Neural progenitor cell (in vitro differentiated cells): ENCODE data around the gene COX4I2. TPM values are rescaled to one million over a fixed set of nuclear protein-coding genes. Genes with fewer than 3 reads are reported as not detected.
A peak's percentile ranks its signal among the peaks of the same experiment; 100 is the strongest.

Experiments
- DNase-seq: peaks from one replicate; pipeline ENCODE4 v3.0.0-alpha.2; 2016; ENCODE audit warnings: low spot score
- H2AFZ ChIP-seq: fragments of 200-600 bp; sonication (generic); replicated peaks from 2 replicates; pipeline ENCODE4 v1.6.1; 2016; ENCODE audit warnings: antibody characterized with exemption
- H3F3A ChIP-seq: fragments of 200-600 bp; sonication (generic); 2 replicates; pipeline ENCODE4 v1.6.1; 2016; ENCODE audit warnings: antibody characterized with exemption, low read depth
- H3K27ac ChIP-seq: fragments of 200-600 bp; sonication (generic); 2 replicates; pipeline ENCODE4 v1.5.1; 2016; ENCODE audit warnings: mild to moderate bottlenecking
- H3K27me3 ChIP-seq: fragments of 200-600 bp; sonication (generic); 2 replicates; pipeline ENCODE4 v1.6.1; 2016; ENCODE audit warnings: mild to moderate bottlenecking, moderate library complexity
- H3K36me3 ChIP-seq: fragments of 200-600 bp; sonication (generic); 2 replicates; pipeline ENCODE4 v1.5.1; 2016
- H3K4me1 ChIP-seq: fragments of 200-600 bp; sonication (generic); 2 replicates; pipeline ENCODE4 v1.6.1; 2016; ENCODE audit warnings: mixed run types
- H3K4me2 ChIP-seq: fragments of 200-600 bp; sonication (generic); 2 replicates; pipeline ENCODE4 v1.6.1; 2016
- H3K4me3 ChIP-seq: fragments of 200-600 bp; sonication (generic); 2 replicates; pipeline ENCODE4 v1.5.1; 2016
- H3K79me2 ChIP-seq: fragments of 200-600 bp; sonication (generic); 2 replicates; pipeline ENCODE4 v1.6.1; 2016; ENCODE audit warnings: low read depth
- H3K9ac ChIP-seq: fragments of 200-600 bp; sonication (generic); 2 replicates; pipeline ENCODE4 v1.6.1; 2016
- H3K9me3 ChIP-seq: fragments of 200-600 bp; sonication (generic); 2 replicates; pipeline ENCODE4 v1.5.1; 2016; ENCODE audit warnings: low read depth
- H4K20me1 ChIP-seq: fragments of 200-600 bp; sonication (generic); 2 replicates; pipeline ENCODE4 v1.6.1; 2016; ENCODE audit warnings: low read depth
- H3K27ac Mint-ChIP-seq: 3 replicates; pipeline ENCODE4 v1.8.0; 2021; ENCODE audit warnings: mixed read lengths
- H3K27me3 Mint-ChIP-seq: 2 replicates; pipeline ENCODE4 v1.8.0; 2022; ENCODE audit warnings: low read depth, mild to moderate bottlenecking, inconsistent platforms, moderate library complexity, mixed read lengths; ENCODE audit not compliant: insufficient read depth
- H3K36me3 Mint-ChIP-seq: 3 replicates; pipeline ENCODE4 v1.8.0; 2021; ENCODE audit warnings: mixed read lengths
- H3K4me1 Mint-ChIP-seq: 3 replicates; pipeline ENCODE4 v1.8.0; 2021; ENCODE audit warnings: mixed read lengths
- H3K4me3 Mint-ChIP-seq: 3 replicates; pipeline ENCODE4 v1.8.0; 2021; ENCODE audit warnings: mild to moderate bottlenecking, moderate library complexity, mixed read lengths
- H3K9me3 Mint-ChIP-seq: 3 replicates; pipeline ENCODE4 v1.8.0; 2020; ENCODE audit warnings: mixed read lengths
- EZH2 ChIP-seq: fragments of 200-600 bp; sonication (generic); IDR thresholded peaks from 2 replicates; pipeline ENCODE4 v1.6.1; 2017; ENCODE audit warnings: antibody characterized with exemption, mild to moderate bottlenecking, moderate library complexity
- EZH2phosphoT487 ChIP-seq: fragments of 200-600 bp; sonication (generic); IDR thresholded peaks from 2 replicates; pipeline ENCODE4 v1.6.1; 2017; ENCODE audit warnings: antibody characterized with exemption
- total RNA-seq: library from RNA; depleted of rRNA; stranded (reverse); fragments of >200 nt; gene quantifications from 2 replicates; pipeline ENCODE4 v1.2.3, GENCODE V29; 2015; ENCODE audit warnings: low replicate concordance
- TF ChIP-seq, protein P1 (sequence below): fragments of 200-600 bp; sonication (generic); IDR thresholded peaks from 2 replicates; pipeline ENCODE4 v1.5.1; 2017; ENCODE audit warnings: antibody characterized with exemption, mild to moderate bottlenecking

Gene COX4I2
- not detected in 2 replicates for total RNA-seq

DNA sequence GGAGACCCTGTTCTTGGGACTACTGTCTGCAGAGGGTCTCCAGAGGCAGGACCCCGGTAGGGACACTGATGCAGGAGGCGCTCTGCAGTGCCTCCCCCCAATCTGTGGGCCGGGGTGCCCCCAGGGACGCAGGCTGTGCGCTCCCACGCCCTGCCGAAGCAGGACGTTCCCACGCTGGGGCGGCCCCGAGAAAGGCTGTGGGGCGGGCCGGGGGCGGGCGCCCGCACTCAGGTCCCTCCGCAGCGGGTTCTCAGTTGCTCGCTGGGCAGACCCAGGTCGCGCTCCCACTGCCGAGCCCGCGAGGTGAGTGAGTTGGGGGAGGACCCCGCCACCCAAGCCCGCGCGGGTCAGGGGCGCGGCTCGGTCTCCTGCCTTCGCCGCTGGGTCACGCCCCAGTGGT is at the start of gene COX4I2:
Gene COX4I2 (plus strand): TSS at position 253 of the 400 bp plus-strand sequence. CDS start 1,106 bp downstream, outside the sequence.
- Histone ChIP-seq H3K9me3 (no peaks in the 10 kb centered on the region), H4K20me1 (no peaks in the 10 kb centered on the region), H3K27me3 (no peaks in the 10 kb centered on the region), H3K4me3 (no peak within 1 kb of the TSS), H3F3A (no peaks in the 10 kb centered on the region), H3K36me3 (no peaks in the 10 kb centered on the region), H2AFZ (peak within 1 kb of the TSS; percentile 45), H3K4me1 (peaks cover 8% of the 10 kb centered on the region), H3K9ac (no peak within 1 kb of the TSS), H3K27ac (no peak within 1 kb of the TSS), H3K79me2 (no peaks in the 10 kb centered on the region), H3K4me2 (peak within 1 kb of the TSS; percentile 27)
- no peaks in the 10 kb centered on the region for H3K9me3 Mint-ChIP-seq
- peak within 1 kb of the TSS; percentile 82 for H3K27ac Mint-ChIP-seq
- TF ChIP-seq EZH2 (no peak), EZH2phosphoT487 (no peak)
- TF ChIP-seq, protein P1, sequence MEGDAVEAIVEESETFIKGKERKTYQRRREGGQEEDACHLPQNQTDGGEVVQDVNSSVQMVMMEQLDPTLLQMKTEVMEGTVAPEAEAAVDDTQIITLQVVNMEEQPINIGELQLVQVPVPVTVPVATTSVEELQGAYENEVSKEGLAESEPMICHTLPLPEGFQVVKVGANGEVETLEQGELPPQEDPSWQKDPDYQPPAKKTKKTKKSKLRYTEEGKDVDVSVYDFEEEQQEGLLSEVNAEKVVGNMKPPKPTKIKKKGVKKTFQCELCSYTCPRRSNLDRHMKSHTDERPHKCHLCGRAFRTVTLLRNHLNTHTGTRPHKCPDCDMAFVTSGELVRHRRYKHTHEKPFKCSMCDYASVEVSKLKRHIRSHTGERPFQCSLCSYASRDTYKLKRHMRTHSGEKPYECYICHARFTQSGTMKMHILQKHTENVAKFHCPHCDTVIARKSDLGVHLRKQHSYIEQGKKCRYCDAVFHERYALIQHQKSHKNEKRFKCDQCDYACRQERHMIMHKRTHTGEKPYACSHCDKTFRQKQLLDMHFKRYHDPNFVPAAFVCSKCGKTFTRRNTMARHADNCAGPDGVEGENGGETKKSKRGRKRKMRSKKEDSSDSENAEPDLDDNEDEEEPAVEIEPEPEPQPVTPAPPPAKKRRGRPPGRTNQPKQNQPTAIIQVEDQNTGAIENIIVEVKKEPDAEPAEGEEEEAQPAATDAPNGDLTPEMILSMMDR, result no peak
- H3K4me1 Mint-ChIP-seq, result peaks cover 6% of the 10 kb centered on the region
- no peaks in the 10 kb centered on the region for H3K36me3 Mint-ChIP-seq
- H3K27me3 Mint-ChIP-seq, result peaks cover 15% of the 10 kb centered on the region
- H3K4me3 Mint-ChIP-seq, result no peak within 1 kb of the TSS
- DNase-seq, result no peak

DNA sequence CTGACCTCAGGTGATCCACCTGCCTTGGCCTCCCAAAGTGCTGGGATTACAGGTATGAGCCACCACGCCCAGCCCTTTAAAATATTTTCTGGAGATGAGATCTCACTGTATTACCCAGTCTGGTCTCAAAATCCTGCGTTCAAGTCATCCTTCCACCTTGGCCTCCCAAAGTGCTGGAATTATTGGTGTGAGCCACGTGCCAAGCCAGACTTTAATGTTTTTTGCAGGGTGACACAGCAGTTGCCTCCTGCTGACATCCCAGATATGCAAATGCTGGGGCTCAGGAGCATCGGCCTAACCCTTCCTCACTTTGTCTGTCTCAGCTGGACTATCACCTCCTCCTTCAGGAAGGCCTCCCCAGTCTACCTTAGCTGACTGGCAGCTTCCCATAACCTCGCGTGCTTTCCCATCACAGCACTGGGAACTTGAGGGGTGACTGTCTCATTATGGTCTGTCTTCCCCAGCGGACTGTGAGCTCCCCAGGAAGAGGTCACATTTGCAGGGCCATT is 46.9 kb upstream of the COX4I2 start:
- Histone ChIP-seq H3K9me3 (no peaks in the 10 kb centered on the region), H3K4me3 (no peak overlapping the region), H3K79me2 (no peaks in the 10 kb centered on the region), H3K27me3 (peaks cover 34% of the 10 kb centered on the region), H3K4me2 (no peak overlapping the region), H3K27ac (no peak overlapping the region), H3K4me1 (peaks cover 20% of the 10 kb centered on the region), H3K9ac (no peak overlapping the region), H3K36me3 (no peaks in the 10 kb centered on the region), H4K20me1 (no peaks in the 10 kb centered on the region), H2AFZ (no peak overlapping the region), H3F3A (peaks cover 32% of the 10 kb centered on the region)
- H3K36me3 Mint-ChIP-seq, result peaks cover 1% of the 10 kb centered on the region
- peaks cover 8% of the 10 kb centered on the region for H3K27me3 Mint-ChIP-seq
- no peak for TF ChIP-seq EZH2phosphoT487
- TF ChIP-seq, protein P1, result no peak
- TF ChIP-seq EZH2, result no peak
- no peak overlapping the region for H3K4me3 Mint-ChIP-seq
- H3K4me1 Mint-ChIP-seq, result peaks cover 56% of the 10 kb centered on the region
- H3K27ac Mint-ChIP-seq, result peak overlapping the region; percentile 69
- peak; percentile 28 for DNase-seq
- H3K9me3 Mint-ChIP-seq, result peaks cover 4% of the 10 kb centered on the region

DNA sequence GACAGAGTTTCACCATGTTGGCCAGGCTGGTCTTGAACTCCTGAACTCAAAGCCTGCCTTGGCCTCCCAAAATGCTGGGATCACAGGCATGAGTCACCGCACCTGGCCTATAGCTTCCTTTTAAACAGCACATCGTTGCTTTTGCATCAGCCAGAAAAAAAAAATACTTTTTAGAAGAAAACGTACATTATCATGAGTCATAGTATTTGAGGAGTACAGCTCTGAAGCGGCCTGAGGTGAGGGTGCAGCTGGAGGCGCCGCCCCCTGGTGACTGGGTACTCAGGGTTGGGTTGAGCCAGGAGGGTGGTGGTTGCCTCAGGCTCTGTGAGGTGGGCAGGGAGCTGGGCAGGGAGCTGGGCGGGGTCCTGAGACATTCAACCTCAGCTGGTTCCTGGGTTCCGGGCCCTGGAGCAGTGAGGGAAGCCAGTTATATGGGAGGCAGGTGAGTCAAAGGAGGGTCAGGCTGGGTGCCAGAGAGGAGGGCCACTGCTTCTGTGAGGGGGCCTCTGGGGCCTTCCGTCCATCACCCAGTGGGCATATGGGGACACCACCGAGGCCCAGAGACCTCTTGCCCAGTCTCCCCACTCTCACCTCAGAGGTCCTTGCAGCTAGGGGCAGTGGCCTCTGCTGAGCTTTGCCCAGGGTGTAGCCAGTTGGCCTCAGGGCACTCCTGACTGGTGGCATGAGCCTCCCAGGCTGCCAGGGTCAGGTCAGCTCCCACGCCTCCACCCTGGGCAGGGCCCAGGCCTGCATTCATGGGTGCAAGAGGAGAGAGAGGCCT is 44.3 kb upstream of the COX4I2 start:
- TF ChIP-seq, protein P1, result no peak
- no peak for TF ChIP-seq EZH2
- TF ChIP-seq EZH2phosphoT487, result no peak
- Histone ChIP-seq H3K4me1 (peaks cover 15% of the 10 kb centered on the region), H3K79me2 (no peaks in the 10 kb centered on the region), H3K4me3 (no peak overlapping the region), H3K9ac (no peak overlapping the region), H3K27me3 (peaks cover 8% of the 10 kb centered on the region), H3K27ac (no peak overlapping the region), H3K36me3 (no peaks in the 10 kb centered on the region), H4K20me1 (no peaks in the 10 kb centered on the region), H3F3A (peaks cover 27% of the 10 kb centered on the region), H2AFZ (no peak overlapping the region), H3K4me2 (no peak overlapping the region), H3K9me3 (no peaks in the 10 kb centered on the region)
- no peak for DNase-seq
- Mint-ChIP-seq H3K27ac (peak overlapping the region; percentile 82), H3K9me3 (no peaks in the 10 kb centered on the region), H3K36me3 (no peaks in the 10 kb centered on the region), H3K4me1 (peaks cover 54% of the 10 kb centered on the region), H3K4me3 (peak overlapping the region; percentile 46), H3K27me3 (peaks cover 8% of the 10 kb centered on the region)
